ENCODE data around the gene MAD1L1.

GRCh38 chr7:1811850-1812508, 420.8 kb downstream of the MAD1L1 start:
- TF ChIP-seq CTCF (IDR thresholded peaks at IDR 0.05) (no peak), EP300 (IDR thresholded peaks at IDR 0.05) (no peak), POLR2A (IDR thresholded peaks at IDR 0.05) (no peak), POLR2AphosphoS5 (IDR thresholded peaks at IDR 0.05) (no peak)
